Prostate gland (tissue), 2 donors: ENCODE results near the gene NEURL1. TPM values are rescaled to one million over a fixed set of nuclear protein-coding genes. Genes with fewer than 3 reads are reported as not detected.

ENCODE experiments used
- DNase-seq: peaks from one replicate; pipeline ENCODE4 v3.0.0-alpha.2; 2019; ENCODE audit warnings: low spot score
- H3K27ac ChIP-seq, 2 donors: fragments of 200-600 bp; sonication (generic); 2 replicates each; pipeline ENCODE4 v1.5.1; 2017 to 2019
- H3K27me3 ChIP-seq: fragments of 200-600 bp; sonication (generic); replicated peaks from 2 replicates; pipeline ENCODE4 v1.5.1; 2019; ENCODE audit not compliant: insufficient read depth
- H3K36me3 ChIP-seq, 2 donors: fragments of 200-600 bp; sonication (generic); 1 replicate in 1 of 2; 2 replicates in 1 of 2; pipeline versions ENCODE4 v1.5.1 to v1.8.1; 2017 to 2019
- H3K4me1 ChIP-seq: fragments of 200-600 bp; sonication (generic); replicated peaks from 2 replicates; pipeline ENCODE4 v1.5.1; 2019
- H3K4me3 ChIP-seq, 2 donors: fragments of 200-600 bp; sonication (generic); 2 replicates each; pipeline ENCODE4 v1.5.1; 2017 to 2019
- H3K9me3 ChIP-seq: fragments of 200-600 bp; sonication (generic); 2 replicates; pipeline ENCODE4 v1.5.1; 2017
- CTCF ChIP-seq, 4 experiments: fragments of 200-600 bp in 2 of 4; fragments of 450-650 bp in 2 of 4; sonication (generic) in 2 of 4; IDR thresholded peaks; 1 replicate in 3 of 4; 2 replicates in 1 of 4; pipeline ENCODE4 v1.5.1; 2016 to 2019; ENCODE audit warnings: antibody characterized with exemption in 4 of 4, mild to moderate bottlenecking in 2 of 4, moderate library complexity in 2 of 4
- POLR2A ChIP-seq: fragments of 450-650 bp; IDR thresholded peaks from one replicate; pipeline ENCODE4 v1.6.1; 2016; ENCODE audit warnings: antibody characterized with exemption, mild to moderate bottlenecking
- POLR2AphosphoS5 ChIP-seq: sonication (generic); formaldehyde crosslinking; IDR thresholded peaks from one replicate; pipeline ENCODE4 v1.6.1; 2017; ENCODE audit warnings: antibody characterized with exemption
- WGBS: methylation state at CpG from one replicate; pipeline ENCODE4 v1.1.5; 2018; 5-methylcytosine and 5-hydroxymethylcytosine counted together
- intact Hi-C: fragments of 100-400 bp; cut with DNase I; formaldehyde crosslinking; loops from one replicate; pipeline ENCODE4 v1.14.2; 2022
- total RNA-seq, 2 donors: library from RNA; depleted of rRNA; stranded (reverse); fragments of >200 nt; gene quantifications; one replicate each; pipeline ENCODE4 v1.1.0, GENCODE V29; 2016

The NEURL1 gene
- total RNA-seq, 2 donors from 2014 or later, result 0.96 to 10.5 TPM

GRCh38 chr10:103510791-103511752 is 17.6 kb downstream of the NEURL1 start:
- Histone ChIP-seq H3K36me3 (no peaks in the 10 kb centered on the region), H3K4me3 (no peak overlapping the region), H3K9me3 (no peaks in the 10 kb centered on the region), H3K27me3 (no peaks in the 10 kb centered on the region), H3K4me1 (peaks cover 3% of the 10 kb centered on the region), H3K27ac (no peak overlapping the region)
- TF ChIP-seq CTCF (IDR thresholded peaks at IDR 0.05) (no peak), POLR2AphosphoS5 (no peak), POLR2A (no peak)
- 94% methylated on average over 10 of the region's 10 CpGs for WGBS
- no peak for DNase-seq
- intact Hi-C loops, result no loop called here

- intact Hi-C loops, result no loop called here
- Histone ChIP-seq H3K4me3 (no peak overlapping the region), H3K36me3 (no peaks in the 10 kb centered on the region), H3K4me1 (peaks cover 3% of the 10 kb centered on the region), H3K9me3 (no peaks in the 10 kb centered on the region), H3K27me3 (no peaks in the 10 kb centered on the region), H3K27ac (no peak overlapping the region)
- no peak for TF ChIP-seq POLR2AphosphoS5
- TF ChIP-seq POLR2A, result no peak
- TF ChIP-seq CTCF (IDR thresholded peaks at IDR 0.05), result no peak
- DNase-seq, result no peak
Observed at GRCh38 chr10:103512166-103512565, 18.7 kb downstream of the NEURL1 start.

- peaks cover 3% of the 10 kb centered on the region for H3K4me1 ChIP-seq
- no peaks in the 10 kb centered on the region for H3K27me3 ChIP-seq
- no peaks in the 10 kb centered on the region for H3K9me3 ChIP-seq
- intact Hi-C loops, result no loop called here
- H3K4me3 ChIP-seq, result no peak overlapping the region
- TF ChIP-seq POLR2A (no peak), CTCF (IDR thresholded peaks at IDR 0.05) (no peak), POLR2AphosphoS5 (no peak)
- peak; percentile 24 for DNase-seq
- peak overlapping the region in 1 of 2 donors; percentile 35 for H3K27ac ChIP-seq
- no peaks in the 10 kb centered on the region for H3K36me3 ChIP-seq
- WGBS, result 68% methylated on average over 13 of the region's 13 CpGs
Observed at GRCh38 chr10:103512591-103513379, 19.3 kb downstream of the NEURL1 start.

GRCh38 chr10:103513380-103514060 is 20.0 kb downstream of the NEURL1 start:
- H3K27ac ChIP-seq, result peak overlapping the region in 1 of 2 donors; percentile 35
- TF ChIP-seq POLR2AphosphoS5 (no peak), CTCF (IDR thresholded peaks at IDR 0.05) (no peak), POLR2A (no peak)
- H3K4me1 ChIP-seq, result peaks cover 3% of the 10 kb centered on the region
- no peak overlapping the region for H3K4me3 ChIP-seq
- no peak for DNase-seq
- intact Hi-C loops, result no loop called here
- no peaks in the 10 kb centered on the region for H3K36me3 ChIP-seq
- no peaks in the 10 kb centered on the region for H3K9me3 ChIP-seq
- H3K27me3 ChIP-seq, result no peaks in the 10 kb centered on the region
- 94% methylated on average over 8 of the region's 8 CpGs for WGBS
